NCI-H1694 treated with DMSO at 0.1 percent for 48 hours (cell line): Measurements from ENCODE around the gene SF3B6.

ENCODE experiments used
- DNase-seq: peaks from one replicate; lab custom pipeline; 2025; lab: John Stamatoyannopoulos, UW

Gene SF3B6

GRCh38 chr2:24018241-24018640, 57.9 kb downstream of the SF3B6 start:
- no peak for DNase-seq

- no peak for DNase-seq
Observed at GRCh38 chr2:24017711-24018110, 58.4 kb downstream of the SF3B6 start.
